ENCODE data around the gene SIRT7.

The SIRT7 gene

GRCh38 chr17:81903896-81904599, 13.9 kb downstream of the SIRT7 start:
- Histone ChIP-seq H3K27me3 (peaks cover 34% of the 10 kb centered on the region), H3K27ac (no peak overlapping the region), H3K4me1 (ENCODE audit: control insufficient read depth in 1 of 2, insufficient read depth in 1 of 2, low read depth in 1 of 2, low read length in 1 of 2) (peaks cover 1 to 10% of the 10 kb centered on the region in 2 experiments), H3K4me3 (ENCODE audit: low read depth in 1 of 2, low read length in 1 of 2) (no peak overlapping the region), H3K9me3 (no peaks in the 10 kb centered on the region), H3K36me3 (peaks cover 29% of the 10 kb centered on the region)
- TF ChIP-seq CTCF (IDR thresholded peaks at IDR 0.05): no peak

- no peak overlapping the region for H3K27ac ChIP-seq
- peaks cover 34% of the 10 kb centered on the region for H3K27me3 ChIP-seq
- H3K4me1 ChIP-seq (ENCODE audit: control insufficient read depth in 1 of 2, insufficient read depth in 1 of 2, low read depth in 1 of 2, low read length in 1 of 2): peaks cover 0 to 10% of the 10 kb centered on the region in 2 experiments
- TF ChIP-seq CTCF (IDR thresholded peaks at IDR 0.05): no peak
- no peaks in the 10 kb centered on the region for H3K9me3 ChIP-seq
- H3K4me3 ChIP-seq (ENCODE audit: low read depth in 1 of 2, low read length in 1 of 2): no peak overlapping the region
- peaks cover 35% of the 10 kb centered on the region for H3K36me3 ChIP-seq
Measured at GRCh38 chr17:81903415-81903831, 14.6 kb downstream of the SIRT7 start.

GRCh38 chr17:81902653-81903414, 15.1 kb downstream of the SIRT7 start:
- no peak for TF ChIP-seq CTCF (IDR thresholded peaks at IDR 0.05)
- Histone ChIP-seq H3K4me1 (ENCODE audit: control insufficient read depth in 1 of 2, insufficient read depth in 1 of 2, low read depth in 1 of 2, low read length in 1 of 2) (peaks cover 0 to 10% of the 10 kb centered on the region in 2 experiments), H3K9me3 (no peaks in the 10 kb centered on the region), H3K36me3 (peaks cover 41% of the 10 kb centered on the region), H3K27me3 (peaks cover 34% of the 10 kb centered on the region), H3K27ac (no peak overlapping the region), H3K4me3 (ENCODE audit: low read depth in 1 of 2, low read length in 1 of 2) (no peak overlapping the region)

GRCh38 chr17:81902023-81902652, 15.8 kb downstream of the SIRT7 start, which contains the start of gene NPB:
TSS of gene NPB (plus strand) at chr17:81902238. CDS start at chr17:81902278, 40 bp downstream.
- no peak for TF ChIP-seq CTCF (IDR thresholded peaks at IDR 0.05)
- H3K4me3 ChIP-seq (ENCODE audit: low read depth in 1 of 2, low read length in 1 of 2): no peak within 1 kb of the TSS
- H3K9me3 ChIP-seq: no peaks in the 10 kb centered on the region
- H3K4me1 ChIP-seq (ENCODE audit: control insufficient read depth in 1 of 2, insufficient read depth in 1 of 2, low read depth in 1 of 2, low read length in 1 of 2): peaks cover 0 to 10% of the 10 kb centered on the region in 2 experiments
- H3K27ac ChIP-seq: no peak within 1 kb of the TSS
- peaks cover 34% of the 10 kb centered on the region for H3K27me3 ChIP-seq
- H3K36me3 ChIP-seq: peaks cover 48% of the 10 kb centered on the region

GRCh38 chr17:81901167-81902022, 16.6 kb downstream of the SIRT7 start:
- Histone ChIP-seq H3K36me3 (peaks cover 53% of the 10 kb centered on the region), H3K9me3 (no peaks in the 10 kb centered on the region), H3K4me3 (ENCODE audit: low read depth in 1 of 2, low read length in 1 of 2) (no peak overlapping the region), H3K27ac (no peak overlapping the region), H3K4me1 (ENCODE audit: control insufficient read depth in 1 of 2, insufficient read depth in 1 of 2, low read depth in 1 of 2, low read length in 1 of 2) (peaks cover 0 to 10% of the 10 kb centered on the region in 2 experiments), H3K27me3 (peaks cover 34% of the 10 kb centered on the region)
- TF ChIP-seq CTCF (IDR thresholded peaks at IDR 0.05): no peak
